ENCODE data around the gene KIF25.

The KIF25 gene, protein sequence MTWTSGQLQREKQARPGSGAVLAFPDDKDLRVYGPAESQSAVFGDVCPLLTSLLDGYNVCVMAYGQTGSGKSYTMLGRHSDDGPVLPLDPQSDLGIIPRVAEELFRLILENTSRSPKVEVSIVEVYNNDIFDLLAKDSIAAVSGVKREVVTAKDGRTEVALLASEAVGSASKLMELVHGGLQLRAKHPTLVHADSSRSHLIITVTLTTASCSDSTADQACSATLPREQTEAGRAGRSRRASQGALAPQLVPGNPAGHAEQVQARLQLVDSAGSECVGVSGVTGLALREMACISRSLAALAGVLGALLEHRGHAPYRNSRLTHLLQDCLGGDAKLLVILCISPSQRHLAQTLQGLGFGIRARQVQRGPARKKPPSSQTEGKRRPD

DNA sequence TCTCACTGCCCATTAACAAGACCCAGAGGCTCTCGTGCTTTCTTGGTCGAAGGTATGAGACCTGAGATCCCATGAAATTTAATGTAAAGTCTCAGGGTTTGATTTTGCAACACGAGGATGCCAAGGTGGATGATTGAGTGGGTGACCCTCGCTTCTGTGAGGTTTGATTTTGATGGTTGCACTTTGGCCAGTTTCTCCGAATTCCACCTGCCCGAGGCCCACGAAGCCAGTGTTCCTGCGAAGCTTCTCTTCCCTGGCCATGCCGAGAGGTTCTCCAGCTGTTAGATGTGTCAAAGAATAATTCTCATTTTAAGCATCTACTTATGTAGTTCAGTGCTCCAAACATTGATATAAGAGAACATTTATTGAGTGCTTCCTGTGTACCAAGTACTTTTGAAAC lies at the start of gene KIF25:
KIF25 (plus strand) TSS at position 30 of the 400 bp plus-strand sequence. CDS start 31,915 bp downstream, outside the sequence.
- DNase-seq, result no peak

DNA sequence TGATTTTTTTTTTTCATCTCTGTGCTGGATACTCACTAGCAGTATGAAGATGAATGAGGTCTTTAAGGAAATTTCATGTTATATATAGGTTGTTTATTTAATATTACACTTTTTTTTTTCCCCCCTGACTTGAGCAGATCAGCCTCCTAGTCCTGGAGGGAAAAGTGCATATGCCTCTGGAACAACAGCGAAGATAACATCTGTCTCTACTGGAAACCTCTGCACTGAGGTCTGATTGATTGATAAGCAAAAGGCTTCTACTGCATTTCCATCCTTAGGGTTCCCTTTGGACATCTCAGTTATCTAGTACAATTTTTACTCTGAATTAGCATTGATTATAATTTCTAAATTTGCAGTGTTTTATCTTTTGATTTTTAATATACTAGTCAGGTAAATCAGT lies 49.8 kb upstream of the KIF25 start:
- no peak for DNase-seq

DNA sequence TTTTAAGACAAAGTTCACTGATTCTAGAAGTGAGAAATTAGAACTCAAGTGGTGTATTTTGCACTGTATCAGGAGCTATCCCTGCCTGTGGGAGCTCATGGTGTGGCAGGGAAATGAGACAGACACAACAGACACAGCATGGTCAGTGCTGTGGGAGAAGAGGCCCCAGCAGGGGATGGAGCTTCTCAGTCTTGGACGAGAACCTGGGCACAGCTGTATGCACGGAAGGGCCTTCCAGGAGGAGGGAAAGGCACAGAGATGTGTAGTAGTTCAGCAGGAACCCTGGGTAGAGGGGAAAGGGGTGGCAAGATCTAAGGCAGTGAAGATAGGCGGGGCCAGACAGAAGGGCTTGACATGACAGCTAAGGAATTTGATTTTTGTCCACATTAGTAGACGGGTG lies 48.8 kb upstream of the KIF25 start:
- DNase-seq, result no peak

DNA sequence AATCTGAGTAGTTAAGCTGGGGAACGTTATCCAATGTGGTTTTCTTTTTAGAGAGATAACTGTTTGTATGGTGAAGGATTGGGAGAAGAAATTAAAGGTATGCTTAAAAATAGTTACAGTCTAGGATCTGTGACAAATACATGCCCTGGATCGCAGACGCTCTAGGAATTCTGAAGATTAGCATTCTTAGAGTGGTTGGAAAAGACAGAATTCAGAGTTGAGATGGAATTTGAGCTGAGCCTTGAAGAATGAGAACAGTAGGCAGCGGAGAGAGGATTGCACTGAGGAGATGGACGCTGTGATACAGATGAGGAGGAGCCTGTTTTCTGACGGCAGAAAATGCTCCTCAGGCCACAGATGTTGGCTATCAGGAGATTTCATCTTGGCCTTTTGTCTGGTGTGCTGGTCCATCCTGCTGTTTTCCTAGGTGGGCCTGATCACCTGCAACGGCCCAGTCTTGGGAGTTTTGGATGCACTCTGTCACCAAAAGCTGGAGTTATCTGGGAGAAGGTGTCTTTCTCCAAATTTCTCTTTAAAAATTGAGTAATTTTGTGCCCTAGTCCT lies 48.3 kb upstream of the KIF25 start:
- DNase-seq, result no peak

DNA sequence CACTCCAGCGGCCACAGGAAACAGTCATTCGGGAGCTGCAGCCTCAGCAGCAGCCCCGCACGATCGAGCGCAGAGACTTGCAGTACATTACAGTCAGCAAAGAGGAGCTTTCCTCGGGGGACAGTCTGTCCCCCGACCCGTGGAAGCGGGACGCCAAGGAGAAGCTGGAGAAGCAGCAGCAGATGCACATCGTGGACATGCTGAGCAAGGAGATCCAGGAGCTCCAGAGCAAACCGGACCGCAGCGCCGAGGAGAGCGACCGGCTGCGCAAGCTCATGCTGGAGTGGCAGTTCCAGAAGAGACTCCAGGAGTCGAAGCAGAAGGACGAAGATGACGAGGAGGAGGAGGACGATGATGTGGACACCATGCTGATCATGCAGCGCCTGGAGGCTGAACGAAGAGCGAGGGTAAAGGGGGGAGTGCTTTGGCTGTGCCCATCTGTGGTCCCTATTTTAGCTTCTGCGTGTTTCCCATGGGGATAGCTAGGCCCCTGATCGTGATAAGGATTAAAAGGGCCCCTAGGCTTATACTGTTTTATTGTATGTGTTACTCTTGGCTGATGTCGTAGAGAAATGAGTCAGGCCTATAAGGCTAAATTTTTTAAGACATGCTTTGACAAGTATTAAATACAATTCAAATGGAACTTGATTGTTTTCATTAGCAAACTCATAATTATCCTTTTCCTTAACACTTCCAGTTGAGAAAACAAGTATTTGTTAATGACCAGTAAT lies 45.5 kb upstream of the KIF25 start:
- no peak for DNase-seq

DNA sequence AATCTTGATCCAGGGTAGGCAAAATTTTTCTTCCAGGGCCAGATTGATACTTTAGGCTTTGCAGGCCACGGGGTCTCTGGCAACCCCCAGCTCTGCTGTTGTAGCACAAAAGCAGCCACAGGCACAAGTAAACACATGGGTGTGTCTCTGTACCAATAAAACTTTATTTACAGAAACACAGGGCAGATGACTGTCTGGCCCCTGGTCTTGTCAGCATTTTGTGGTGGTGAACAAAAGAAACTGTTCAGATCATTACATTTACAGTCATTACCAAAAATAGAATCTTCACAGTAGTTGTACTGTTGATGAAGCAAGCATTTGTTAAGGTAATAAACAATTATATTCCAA lies 45.0 kb upstream of the KIF25 start:
- DNase-seq, result no peak

DNA sequence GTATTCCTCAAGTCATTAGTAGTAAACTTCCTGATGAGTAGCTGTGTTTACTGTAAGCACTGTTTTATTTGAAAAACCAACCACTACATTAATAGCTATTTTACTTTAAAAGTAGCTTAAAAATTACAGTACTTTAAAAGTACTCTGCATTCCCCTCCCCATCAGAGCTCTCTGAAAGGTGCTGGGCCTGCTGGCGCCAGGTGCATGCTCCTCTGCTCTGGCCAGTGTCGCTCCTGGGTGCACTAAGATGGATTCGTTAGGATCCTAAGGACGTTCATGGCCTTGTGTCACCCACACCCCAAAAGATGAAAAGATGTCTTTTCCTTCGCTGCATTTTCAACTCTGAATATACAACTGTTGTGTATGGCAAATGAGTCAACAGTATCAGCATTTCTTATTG lies 43.9 kb upstream of the KIF25 start:
- no peak for DNase-seq

DNA sequence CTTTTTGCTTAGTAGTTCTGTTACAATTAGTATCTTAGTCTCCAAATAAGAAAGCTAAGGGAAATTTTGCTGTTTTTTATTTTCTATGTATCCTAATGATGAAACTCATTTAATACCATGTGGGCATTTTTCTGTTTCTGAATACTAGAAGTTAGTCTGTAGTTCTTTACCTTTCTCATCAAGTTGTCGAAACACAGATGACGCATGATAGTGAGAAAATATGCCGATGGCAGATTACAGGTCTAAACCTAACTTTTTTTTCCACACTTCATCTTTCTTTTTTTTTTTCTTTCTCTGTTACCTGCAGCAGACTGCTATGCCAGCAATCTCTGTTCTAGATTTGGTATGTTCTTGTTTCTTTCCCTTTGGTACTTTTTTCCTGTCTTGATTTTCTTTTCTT lies 43.3 kb upstream of the KIF25 start:
- DNase-seq, result no peak

DNA sequence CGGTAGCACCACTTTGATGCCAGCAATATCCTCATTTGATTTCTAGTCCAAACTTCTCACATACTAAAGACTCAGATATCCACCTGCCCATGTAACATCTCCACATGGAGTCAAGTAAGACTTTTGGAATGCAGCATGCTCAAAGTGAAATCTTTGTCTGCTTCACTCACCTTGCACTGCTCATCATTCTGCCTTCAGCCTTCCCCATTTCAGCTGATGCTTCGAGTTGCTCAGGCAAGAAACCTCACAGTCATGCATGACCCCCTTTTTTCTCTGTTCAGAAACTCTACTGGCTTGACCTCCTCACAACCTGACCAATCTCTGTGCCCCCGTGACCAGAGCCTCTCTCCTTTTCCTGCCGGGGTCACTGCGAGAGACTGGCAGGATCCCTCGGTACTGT lies 41.0 kb upstream of the KIF25 start:
- DNase-seq, result no peak

DNA sequence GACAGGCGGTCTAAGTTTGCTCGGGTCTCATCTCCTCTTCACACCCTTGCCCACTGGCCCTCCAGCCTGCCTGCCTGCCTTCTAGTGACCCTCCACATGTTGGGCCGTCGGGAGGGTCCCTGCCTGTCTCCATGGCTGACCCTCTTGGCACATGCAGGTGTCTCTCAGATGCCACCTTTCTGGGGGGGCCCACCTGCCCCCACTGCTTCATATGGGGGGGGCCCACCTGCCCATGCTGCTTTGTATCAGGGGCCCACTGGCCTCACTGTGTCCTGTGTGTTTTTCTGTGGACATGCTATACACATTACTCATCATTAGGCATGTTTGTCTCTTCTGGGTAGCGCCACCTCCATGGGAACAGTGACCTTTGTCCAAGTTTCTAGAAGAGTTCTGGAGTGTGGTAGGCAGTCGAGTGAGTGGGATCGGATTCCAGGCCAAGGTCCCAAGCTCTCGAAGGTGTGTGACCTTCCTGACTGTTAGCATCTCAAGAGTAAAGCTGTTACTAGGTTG lies 40.4 kb upstream of the KIF25 start:
- DNase-seq, result no peak

DNA sequence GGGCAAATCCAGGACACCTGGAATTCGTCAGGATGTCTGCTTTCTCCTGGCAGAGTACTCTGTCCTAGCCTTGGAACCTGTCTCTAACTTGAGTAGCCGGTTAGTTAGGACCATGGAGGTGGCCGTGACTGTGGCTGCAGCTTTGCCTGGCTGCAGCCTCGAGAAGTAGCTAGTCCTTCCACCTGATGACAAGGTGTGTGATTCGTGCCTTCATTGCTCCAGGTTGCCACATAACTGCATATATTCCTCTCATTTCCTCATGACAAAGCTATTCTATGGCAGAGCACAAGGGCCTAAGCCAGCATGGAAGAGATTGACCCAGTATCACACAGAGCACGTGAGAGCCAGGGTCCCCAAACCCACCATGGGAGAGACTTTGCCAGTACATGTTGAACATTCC lies 39.8 kb upstream of the KIF25 start:
- no peak for DNase-seq

DNA sequence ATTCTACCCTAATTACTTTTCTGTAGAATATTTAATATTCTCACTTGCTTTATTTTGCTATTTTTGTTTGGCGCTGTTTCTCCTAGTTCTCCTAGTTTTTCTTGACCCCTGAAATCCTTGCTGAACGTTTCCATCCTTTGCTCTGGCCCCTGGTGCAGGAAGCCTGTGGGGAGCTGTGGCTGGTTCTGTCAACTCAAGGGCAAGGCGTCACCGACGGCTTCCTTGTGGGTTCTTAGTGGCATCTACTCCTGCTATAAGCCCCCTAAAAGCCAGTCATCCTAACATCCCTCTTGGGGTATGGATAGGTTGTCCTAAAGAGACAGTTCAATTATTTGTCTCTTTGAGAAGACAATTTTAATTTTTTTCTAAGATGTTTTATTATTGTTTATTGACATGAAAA lies 36.9 kb upstream of the KIF25 start:
- no peak for DNase-seq

DNA sequence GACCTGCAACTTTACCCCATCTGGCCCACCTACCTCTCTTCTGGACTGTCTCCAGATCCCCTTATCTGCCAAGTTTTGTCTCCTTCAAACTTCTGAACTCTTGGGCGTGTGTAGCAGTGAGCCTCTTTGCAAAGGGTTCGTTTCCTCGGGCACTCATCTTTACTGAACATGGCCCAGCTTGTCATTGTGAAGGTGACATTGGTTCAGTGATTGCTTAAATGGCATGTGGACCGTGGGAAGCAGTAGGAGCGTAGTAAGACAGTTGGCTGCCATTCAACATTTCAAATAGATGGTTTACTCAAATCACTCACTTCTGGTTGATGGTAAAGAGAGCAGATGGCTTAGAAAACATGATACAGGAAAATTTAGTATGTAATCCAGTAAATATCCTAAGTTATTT lies 34.8 kb upstream of the KIF25 start:
- no peak for DNase-seq

DNA sequence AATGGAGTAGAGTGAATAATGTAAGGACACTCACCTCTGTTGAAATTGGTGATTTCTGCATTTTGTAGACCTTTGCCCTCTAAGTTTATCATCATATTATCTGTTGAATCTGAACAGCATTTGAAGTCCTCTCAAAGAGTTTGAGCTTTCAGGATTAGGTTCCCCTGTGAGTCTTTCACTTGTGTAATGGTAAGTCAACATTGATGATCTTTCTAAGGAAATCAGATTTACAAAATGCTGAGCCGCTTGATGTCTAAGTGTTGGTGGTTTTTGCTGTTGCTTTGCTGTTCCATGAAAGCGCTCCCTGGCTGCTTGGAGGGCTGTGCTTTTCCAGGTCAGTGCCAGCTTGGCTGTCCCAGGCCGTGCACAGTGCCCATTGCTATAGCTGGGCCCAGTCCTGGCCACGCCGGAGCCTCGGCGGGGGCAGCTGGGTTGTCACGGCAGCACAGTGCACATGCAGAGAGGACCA lies 33.8 kb upstream of the KIF25 start:
- no peak for DNase-seq

DNA sequence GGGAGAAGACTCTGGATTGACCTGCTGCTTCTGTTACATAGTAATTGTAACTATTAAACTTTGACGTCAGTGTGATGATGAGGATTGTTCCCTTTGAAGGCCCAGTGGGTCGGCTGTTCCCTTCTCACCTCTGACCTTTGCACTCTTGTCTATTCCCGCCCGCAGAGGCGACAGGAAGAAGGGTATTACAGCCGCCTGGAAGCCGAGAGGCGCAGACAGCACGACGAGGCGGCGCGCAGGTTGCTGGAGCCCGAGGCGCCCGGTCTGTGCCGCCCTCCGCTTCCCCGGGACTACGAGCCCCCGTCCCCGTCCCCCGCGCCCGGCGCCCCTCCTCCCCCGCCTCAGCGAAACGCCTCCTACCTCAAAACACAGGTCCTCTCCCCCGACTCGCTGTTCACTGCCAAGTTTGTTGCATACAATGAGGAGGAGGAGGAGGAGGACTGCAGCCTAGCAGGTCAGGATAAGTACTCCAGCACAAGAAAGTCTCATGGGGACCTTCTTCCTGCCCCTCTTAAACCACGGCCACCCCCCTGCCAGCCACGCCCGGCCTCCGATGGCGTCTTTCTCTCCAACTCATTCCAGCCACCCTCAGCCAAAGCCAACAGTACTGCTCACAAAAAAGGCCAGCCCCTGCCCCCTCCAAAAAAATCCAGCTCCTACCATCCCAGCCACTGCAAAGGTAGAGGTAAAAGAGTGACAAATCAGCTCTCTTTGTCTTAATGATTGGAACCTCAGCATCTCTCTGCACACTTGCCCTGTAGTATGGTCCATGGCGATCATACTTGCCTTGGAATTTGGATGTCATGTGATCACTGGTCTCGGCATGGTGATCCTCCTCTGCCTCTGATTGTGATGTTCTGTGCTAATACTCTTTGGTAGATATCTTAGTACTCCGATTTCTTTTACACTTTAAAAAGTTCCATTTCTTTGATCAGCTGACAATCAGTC lies 31.6 kb upstream of the KIF25 start:
- no peak for DNase-seq

DNA sequence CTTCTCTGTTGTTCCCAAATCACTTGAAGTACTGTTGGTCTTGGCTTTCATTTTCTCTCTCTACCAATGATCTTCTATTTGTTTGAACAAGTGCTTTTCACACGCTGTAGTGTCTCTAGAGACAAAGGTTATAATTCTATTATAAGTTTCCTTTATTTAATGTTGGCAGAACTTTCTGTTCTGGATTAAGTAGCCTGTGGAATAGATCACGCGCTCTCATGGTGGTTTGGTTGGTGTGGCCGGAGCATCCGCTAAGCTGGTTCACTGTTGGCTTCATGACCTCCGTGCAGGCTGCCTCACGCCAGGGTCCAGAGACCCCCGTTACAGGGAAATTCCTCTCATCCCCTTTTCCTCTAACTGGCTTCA lies 30.9 kb upstream of the KIF25 start:
- no peak for DNase-seq

DNA sequence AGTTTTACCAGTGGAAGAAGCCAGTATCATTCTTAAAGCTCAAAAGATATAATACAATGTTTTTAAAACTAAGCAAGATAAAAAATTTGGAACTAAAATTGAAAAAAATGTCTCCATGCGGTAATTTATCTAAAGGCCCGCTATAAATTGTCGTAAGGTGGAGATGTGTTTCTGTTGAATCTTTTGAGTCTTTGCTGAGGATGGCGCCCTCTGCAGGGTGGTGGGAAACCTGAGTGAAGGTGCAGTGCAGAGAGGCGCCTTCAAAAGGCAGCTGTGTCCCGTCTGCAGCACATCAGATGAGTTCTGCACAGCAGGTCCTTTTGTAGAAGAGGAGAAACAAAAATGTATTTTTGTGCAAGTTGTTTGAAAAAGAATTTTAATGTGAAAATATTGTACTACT lies 29.4 kb upstream of the KIF25 start:
- no peak for DNase-seq

DNA sequence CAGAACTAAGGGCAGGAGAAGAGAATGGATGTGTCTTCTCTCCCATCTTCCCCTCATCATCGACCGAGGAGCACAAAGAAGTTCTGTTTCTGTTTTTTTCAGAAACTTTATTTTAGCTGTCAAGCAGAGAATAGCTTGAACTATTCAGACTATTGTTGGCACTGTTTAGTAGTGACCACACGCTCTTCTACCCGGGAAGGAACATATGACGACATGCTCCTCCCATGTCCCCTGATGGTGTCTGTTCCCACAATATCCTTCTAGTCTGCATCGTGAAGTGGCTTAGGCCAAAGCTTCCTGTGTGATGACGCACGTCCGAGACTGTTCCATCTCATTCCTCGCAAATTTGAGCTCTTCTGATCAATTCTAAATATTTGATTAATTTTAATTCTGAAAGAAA lies 27.2 kb upstream of the KIF25 start:
- DNase-seq, result no peak

DNA sequence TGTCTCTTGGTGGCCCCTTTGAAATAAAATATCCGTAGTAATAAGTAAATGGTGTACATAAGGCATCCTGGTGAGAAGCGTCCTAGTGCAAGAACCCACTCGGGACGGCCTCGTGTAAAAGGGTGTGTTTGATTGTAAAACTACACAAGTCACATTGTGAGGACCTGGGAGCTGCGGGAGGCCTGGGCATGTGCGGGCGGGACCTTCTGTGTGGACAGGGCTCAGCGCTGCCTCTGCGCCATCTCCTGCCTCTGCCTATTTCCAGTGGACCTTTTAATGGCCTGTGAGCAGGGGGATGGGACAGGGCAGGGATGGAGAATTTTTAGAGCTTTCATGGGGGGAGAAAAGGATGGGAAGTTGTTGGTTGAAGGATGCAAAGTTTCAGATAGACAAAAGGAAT lies 25.3 kb upstream of the KIF25 start:
- DNase-seq, result no peak

DNA sequence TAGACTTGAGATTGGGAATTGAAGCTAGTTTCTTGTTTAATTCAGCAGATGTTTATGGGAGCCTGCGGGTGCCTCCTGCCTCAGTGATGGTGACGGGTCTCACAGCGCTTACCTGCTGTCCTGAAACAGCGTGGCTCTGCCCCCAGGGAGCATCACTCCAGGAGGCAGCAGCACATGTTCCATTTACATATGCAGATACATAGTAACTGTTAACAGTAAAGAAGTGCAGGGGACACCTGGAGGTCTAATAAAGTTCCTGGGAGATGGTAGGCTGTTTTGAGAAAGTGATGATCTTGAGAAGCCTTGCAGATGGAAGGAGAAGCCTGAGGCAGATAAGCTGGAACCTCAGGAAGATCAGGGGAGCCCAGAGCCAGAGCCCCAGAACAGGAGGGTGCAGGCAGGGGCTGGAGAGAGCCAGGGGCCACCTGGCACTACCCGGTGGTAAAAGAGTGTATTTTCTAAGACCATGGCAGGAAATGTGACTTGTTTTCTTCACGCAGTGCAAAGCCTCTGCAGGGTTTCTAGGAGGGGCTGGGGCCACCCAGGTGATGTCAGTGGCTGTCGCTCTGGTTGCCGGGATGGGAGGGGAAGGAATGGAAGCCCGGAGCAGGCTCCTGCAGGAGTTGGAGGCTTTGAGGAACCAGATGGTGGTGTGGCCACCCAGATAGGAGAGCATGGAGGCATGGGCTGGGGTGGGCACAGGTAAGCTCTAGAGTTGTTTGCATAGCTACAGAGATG lies 24.2 kb upstream of the KIF25 start:
- DNase-seq, result no peak

DNA sequence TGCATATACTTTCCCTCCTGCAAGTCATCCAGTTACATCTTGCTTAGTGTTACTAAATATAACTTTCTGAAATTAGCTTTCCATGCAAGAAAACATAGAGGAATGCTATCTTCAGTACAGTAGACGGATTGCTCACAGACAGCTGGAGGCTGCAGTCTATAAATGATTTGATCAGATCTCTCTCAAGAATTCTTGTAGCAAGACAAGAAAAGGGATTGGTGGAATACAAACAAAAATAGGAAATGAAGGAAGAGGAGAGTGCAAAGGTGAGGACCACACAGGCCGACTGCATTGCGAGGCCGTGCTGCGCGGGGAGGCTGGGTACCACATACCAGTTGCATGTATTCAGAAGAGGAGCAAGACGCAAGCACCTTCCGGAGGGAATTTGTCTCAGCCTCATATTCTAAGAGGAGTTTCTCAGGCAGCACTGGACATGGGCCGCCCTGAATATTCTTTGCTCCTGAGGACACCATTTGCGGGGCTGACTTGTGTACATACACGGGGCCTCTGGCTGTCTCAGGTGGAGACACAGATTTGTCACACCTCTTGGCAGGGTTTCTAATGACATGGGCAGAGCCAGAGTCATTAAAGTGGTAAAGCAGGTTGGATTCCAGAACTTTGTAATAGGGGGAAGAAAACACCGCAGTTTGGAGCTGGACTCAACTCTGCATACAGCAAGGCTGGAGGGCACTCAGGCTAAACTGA lies 22.7 kb upstream of the KIF25 start:
- DNase-seq, result no peak

DNA sequence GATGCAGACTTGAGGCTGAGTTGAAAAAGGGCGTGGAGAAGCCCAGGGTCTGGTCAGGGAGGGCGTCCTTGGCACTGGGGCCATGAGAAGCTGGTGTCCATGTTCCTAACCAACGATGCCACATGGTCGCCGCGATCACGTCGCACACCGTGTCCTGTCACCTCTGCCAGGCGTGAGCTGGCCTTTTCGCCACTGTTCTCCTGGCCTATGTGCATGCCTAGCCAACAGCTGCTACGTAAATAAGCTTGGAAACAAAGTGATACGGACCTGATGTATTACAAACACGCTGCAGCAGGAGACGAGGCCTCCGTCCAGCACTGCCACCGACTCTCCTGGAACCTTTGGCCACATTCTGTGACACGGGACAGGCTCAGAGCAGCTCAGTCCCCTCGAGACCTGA lies 22.0 kb upstream of the KIF25 start:
- DNase-seq, result no peak

All from activated CD8-positive, alpha-beta memory T cell treated with anti-CD3 and anti-CD28 coated beads for 24 hours (primary cell).